GM19238 (cell line): ENCODE measurements around the gene RGS10.
A peak's percentile ranks its signal among the peaks of the same experiment; 100 is the strongest.

ENCODE experiments used
- DNase-seq: peaks from one replicate; pipeline ENCODE4 v3.0.0; 2011; ENCODE audit warnings: low spot score; ENCODE audit not compliant: insufficient read length

RGS10 gene

DNA sequence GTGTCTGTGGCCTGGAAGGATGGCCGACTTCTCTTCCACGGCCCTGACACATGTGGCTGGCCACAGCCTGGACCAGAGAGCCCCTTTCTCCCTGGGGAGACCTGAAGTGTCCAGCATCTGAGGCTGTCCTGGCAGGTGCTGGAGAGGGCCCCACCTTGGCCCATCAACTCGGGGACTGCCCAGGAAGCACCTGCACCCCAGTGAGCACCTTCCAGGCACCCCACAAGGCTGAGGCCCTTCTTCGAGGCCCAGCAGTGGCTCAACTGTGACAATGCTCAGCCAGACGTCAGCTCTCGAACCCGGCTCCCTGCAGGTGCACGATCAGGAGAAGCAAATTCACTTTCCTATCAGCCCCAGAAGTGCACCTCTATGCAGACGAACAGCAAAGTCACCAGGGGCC lies 24.3 kb downstream of the RGS10 start:
- DNase-seq, result no peak

DNA sequence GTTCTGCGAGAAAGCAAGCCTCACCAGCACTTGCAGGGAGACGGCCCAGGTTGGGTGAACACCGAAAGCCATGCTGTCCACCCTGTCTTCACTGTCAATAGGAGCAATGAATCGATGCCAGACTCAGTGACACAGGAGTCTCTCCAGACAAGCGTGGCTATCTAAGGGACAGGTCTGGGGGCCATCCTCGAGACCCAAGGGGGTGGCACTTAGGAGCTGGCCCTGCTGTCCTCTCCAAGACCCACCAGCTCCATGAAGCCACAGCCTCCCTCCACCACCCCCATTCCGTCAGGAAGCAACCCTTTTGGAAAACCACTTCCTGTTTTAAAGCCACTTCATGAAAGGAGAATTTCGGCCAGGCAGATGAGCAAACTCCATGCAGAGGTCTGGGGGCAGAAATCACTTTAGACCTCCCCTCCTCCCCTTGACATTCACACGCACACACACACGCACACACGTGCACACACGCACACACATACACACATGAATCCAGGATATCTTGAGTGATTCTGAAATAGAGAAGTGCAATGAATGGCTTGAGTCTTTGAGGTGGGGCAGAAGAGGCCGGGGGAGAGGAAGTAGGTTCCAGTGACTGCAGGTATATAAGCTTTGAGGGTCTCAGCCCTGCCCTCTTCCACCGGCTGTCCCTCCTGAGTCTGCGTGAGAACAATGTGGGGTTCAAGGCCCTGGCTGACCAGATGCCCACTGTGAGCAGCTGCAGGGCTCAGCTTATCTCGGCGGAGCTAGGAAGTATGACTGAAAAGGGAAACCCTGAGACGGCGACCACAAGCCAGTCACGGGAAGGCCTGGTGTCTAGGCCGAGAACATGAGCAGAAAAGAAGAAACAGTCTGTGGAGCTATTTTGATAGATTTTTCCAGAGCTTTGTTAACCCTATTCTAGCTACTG lies 25.0 kb downstream of the RGS10 start:
- peak; percentile 49 for DNase-seq

DNA sequence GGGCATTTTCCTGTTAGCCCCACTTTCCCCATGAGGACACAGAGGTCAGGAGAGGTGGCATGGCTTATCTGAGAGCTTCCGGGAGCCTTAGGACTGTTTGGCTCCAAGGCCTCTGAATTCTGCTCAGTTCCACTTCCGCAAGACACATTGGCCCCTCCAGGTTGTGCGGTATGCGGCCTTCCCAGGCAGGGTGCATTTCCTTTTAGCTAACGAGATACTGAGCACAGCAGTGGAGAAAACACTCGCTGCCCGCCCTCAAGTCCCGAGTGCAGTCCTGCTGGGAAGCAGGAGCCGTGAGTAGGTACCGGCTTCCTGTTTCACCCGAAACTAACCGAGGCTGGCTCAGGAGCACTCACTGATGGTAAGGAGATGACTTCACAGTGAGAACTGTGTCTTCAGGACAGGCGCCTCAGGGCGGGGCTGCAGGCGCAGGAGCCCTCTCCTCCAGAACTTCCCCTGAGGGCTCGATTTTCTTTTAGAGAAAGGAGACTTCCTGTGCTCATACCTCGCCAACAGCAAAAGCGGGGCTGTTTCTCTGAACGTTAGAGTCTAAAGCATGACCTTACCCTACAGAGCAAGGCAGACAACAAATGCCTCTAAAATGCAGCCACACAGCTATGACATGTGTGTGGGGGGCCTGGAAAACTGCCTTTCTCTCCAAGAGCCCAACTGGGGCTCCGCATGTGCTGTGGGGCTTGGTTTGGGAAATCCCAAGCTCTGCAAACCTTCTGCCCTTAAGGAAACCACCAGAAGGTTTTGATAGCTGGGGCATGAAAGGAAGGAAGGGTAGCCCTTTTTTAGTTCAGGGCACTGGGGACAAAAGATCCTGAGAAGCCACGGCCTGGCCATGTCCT lies 25.9 kb downstream of the RGS10 start:
- DNase-seq, result peak; percentile 72

DNA sequence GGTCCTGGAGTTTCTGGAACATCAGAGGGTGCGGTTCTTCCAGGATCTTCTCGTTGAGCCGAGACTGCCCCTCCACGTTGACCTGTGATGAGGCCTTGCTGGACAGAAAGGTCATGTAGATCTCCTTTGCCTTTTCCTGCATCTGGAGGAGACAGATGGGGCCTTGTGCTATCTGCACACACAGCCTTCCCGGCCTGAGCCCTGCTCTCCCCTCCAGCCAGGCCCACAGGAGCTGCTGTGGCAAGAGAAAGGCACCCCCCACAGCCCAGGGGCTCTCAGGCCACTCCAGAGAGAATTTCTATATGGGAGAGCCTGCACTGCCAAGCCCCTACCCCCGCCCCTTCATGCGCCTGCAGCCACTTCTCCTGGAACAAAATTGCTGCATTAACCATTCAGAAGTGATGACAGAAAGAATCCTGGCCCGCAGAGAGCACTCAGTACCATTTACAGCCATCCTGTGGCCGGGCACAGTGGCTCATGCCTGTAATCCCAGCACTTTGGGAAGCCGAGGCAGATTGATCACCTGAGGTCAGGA lies 26.9 kb downstream of the RGS10 start:
- no peak for DNase-seq

DNA sequence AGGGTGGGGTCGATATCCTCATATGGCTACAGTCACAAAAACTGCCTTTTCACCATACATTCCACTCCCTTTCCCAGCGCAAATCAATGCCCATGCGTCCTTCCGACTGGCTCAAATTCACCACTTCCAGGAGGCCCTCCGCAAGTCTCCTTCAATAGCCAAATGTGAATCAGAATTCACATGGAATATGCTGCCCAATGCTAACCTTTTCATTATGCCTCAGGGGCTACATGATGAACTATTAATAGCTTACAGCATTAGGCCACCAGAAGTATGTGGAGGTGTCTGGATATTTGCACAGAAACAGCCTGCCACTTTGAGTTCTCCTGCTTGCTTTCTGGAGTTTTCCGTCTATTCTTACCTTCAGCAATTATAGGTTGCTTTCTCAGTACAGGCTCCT lies 27.7 kb downstream of the RGS10 start:
- no peak for DNase-seq

DNA sequence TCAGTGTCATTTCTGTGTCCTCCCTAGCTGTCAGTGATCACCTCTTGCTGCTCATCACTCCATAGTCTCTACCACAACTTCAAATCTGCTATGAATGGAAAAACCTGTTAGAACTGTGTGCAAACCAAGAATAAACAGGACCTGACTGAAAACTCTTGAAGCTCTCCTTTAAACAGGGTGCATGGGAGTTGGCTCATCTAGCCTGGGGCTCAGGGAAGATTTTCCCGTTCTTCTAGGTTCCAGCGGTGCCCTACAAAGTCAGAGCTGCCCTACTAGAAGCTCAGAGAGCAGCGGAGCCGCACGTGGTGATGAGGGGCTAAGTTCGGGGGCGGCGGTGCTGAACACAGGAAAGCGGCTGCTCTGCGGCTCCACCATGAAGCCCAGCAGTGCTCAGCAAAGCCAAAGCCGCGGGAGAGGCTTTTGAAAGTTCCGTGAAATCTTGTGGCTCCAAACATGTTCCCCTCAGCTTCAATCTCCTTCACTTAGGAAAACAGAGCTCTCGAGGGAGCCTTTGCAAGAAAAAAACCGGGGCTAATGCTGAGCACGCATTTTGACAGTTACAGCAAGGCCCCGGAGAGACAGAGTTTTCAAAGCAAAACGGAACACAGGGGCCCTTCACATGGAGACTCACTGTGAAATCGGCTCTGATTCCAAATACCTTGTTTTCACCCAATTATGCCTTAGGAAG lies 30.5 kb downstream of the RGS10 start:
- no peak for DNase-seq

DNA sequence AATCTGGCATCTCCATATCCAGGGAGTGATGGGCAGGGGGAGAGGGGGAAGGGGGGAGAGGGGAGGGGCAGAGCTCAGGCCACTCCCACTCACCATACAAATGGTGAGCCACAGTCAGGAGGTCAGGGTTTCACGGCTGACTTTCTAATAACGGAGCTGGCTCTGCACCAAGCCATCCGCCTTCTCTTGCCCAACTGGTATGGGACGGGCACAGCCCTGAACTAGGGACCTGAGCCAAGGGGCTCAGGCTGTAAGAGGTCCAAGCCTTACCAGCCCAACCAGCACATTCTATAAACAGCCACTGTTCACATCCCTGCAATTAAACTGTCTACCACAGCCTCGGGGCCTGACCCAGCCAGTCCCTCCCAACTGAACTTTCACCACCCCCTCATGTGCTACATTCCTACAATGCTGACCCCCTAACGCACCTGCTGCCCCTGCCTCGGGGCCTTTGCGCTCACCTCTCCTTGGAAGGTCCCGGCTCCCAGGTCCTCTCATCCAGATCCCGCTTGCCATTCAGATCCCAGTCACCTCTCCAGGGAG lies 32.5 kb downstream of the RGS10 start:
- DNase-seq, result no peak

DNA sequence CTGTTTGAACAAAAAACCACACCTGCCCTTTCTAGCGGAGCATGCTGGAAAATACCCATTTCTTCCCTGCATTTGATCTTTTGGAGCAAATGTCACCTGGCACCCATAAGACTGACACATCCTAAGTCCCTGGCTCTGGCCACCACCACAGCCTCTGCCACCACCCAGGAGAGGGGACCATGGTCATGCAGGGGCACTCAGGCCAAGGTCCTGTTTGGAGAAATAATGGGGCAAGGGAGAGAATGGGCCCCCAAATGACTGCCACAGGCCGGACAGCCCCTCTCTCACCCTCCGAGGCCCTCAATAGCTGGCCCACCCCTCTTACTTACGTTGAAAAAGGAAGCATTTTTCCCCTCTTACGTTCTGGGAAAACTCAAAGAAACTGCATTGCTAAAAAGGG lies 35.4 kb downstream of the RGS10 start:
- DNase-seq, result no peak

DNA sequence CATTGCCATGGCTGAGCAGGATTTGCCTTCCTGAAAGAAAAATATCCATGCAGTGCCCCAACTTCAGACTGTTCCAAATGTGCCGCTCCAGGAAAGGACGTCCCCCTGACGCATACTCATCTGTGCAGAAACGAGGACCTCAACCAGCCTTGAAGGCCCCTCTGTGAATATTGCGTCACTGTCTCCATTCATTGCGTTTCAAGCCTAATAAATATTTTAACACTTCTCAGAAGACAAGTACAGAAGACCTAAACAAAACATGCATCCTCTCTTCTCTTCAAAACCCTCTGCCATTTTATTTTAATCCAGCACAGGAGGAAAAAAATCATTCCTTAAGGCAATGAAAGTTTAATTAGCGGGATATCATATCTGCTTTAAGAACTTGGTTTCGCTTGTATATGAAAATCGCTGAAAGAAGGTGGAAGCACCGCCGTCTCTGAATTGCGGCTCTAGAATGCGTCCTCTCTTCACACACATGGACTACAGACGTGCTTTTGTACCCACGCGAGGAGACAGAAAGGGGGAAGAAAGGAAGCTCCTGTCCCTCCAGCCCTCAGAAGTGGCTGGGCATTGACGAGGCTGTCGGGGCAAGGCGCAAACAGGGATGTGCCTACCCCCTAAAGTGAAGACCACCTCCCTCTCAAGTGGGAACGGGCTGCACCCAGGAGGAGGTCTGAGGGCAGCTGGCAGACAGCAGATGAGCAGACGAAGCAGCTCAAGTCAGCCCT lies 36.8 kb downstream of the RGS10 start:
- no peak for DNase-seq

DNA sequence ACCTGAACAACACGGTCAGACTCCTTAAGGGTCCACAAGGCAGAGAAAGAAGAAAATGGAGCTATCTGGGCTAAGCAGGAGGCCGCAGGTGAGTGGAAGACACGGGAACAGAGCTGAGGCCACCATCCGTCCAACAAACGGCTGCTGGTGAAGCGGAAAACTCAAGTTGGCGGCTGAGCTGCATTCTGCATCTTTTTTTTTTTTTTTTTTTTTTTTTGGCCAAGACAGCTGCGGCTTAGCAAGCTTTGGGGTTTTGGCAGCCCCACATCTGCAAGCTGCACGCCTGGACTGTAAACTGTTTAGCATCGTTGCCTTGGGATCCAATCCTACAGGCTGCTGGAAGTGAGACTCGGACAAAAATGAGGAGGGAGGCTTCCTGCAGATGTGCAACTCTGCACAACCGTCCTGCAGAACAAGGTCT lies 37.4 kb downstream of the RGS10 start:
- DNase-seq, result no peak

DNA sequence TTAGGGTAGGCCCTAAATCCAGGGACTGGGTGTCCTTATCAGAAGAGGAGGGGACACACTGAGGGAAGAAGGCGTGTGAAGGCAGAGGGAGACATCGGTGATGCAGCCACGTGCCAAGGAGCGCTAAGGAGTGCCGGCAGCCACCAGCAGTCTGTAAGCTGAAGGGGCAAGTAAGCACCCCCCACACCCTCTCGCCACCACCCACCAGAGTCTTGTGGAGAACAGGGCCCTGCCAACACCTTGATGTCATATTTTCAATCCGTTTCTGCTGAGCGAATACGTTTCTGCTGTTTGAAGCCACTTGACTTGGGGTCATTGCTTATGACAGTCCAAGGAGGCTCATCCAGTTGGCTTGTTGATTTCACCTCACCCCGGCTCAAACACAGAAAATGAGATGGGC lies 37.9 kb downstream of the RGS10 start:
- DNase-seq, result no peak

DNA sequence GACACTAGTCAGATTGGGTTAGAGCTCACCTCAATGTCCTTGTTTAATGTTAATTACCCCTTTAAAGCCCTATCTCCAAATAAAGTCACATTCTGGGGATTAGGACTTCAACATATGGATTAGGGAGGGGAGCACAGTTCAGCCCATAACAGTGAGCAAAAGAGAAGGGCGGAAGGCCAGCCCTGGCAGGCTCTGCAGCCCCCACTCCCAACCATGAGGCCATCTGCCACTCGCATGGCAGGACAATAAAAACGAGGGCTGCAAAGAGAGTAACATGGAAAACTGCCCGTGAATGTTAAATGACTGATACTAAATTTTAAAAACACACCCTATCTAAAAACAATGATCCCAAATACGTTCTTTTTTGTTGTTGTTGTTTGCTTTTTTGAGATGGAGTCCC lies 38.7 kb downstream of the RGS10 start:
- no peak for DNase-seq

DNA sequence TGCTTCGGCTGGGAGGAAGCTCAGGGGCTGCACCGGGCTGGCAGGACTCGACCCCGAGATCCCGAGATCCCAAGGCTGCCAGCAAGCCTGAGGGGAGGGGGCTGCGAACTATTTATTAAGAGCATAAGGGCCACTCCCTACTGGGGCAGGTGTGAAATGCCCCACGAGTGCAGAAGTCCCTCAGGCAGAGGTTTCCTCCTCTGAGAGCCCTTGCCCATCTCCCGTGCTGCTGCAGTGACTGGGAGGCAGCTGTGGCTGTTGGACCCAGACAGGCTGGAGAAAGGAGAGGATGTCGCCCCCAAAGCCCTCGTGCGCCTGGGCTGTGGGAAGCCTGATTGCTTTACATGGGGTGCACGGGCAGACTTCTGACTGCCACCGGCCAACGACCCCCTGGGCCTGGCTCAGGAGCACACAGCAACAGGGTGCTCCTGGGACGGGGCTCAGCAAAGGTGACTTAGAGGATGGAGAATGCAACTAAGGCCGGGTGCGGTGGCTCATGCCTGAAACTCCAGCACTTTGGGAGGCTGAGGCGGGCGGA lies 39.8 kb downstream of the RGS10 start:
- DNase-seq, result peak; percentile 9

DNA sequence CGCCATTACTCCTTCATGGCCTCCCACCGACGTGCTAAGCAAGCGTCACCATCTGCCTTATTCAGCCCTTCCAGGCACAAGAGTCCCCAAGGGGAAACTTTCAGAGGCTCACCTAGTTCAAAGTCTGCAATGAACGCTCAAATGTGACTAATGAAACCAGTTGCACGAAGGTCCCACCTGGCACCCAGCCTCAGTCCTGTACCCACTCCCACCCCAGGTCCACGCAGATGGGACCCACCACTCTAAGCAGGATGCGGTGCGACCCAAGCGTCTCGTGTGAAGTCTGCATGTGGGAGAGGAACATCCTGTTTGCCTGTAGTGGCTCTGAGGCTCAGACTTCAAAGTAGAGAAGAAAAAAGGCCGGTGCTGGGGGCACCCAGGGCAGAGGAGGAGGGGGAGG lies 40.3 kb downstream of the RGS10 start:
- peak; percentile 46 for DNase-seq

DNA sequence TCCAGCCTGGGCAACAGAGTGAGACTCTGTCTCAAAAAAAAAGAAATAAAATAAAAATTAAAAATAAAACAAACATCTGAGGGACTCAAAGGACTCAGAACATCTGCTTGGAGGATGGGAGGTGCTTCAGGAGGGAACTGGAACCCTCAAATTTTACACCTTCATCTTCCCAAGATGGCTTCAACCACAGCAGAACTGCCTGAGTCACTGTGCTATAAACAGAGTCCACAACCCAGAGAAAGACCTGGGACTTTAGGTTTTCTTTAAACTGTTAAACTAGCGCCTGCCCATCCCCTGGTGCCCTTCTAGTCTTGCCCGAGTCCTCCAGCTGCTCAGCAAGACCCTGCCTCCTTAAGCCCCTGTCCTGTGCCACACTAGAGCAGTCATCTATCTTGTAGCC lies 40.8 kb downstream of the RGS10 start:
- DNase-seq, result no peak

DNA sequence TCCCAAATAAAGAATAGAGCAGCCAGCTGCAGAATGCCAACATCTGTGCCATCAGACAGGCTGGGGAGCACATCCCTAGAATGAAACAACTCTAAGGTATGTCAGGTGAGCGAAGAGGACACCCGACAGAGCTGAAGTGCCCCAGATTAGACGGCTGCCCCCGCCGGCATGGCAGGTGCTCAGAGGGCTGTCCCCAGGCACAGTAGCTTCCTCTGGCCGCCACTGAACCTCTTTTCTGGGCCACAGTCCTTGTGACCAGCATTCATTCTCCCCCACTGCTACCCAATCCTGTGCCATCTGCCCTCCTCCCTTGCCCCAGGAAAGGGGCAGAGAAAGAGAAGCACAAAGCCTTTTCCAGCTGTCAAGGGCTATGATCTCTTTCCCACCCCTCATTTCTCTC lies 41.7 kb downstream of the RGS10 start:
- no peak for DNase-seq

DNA sequence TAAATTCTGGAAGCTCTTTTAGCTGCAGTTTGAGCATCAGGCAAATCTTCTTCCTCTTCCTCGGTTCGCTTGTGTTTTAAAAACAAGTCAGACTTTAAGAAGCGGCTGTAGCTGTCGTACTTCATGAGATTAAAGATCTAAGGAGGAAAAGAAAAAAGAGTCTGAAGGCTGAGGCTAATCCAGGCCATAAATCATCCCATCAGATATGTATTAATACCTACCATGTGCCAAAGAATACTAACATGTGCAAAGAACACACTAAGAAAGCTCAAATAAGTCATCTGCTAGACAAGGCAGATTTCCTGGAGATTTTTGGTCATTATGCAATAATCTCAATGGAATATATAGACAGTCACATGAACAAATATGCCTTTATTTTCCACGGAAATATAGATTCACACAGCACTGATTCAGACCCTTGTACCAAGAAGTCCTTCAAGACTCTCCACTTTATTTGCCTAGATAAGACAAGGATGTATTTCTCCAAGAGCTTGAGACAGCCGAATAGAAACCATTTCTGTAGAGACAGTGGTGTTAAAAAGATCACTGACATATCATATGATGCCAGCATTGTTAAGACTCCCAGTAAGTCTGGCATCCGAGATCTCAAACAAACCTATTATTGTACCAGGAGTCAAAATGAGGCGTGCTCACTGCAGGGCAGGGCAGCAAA lies 42.3 kb downstream of the RGS10 start:
- no peak for DNase-seq

DNA sequence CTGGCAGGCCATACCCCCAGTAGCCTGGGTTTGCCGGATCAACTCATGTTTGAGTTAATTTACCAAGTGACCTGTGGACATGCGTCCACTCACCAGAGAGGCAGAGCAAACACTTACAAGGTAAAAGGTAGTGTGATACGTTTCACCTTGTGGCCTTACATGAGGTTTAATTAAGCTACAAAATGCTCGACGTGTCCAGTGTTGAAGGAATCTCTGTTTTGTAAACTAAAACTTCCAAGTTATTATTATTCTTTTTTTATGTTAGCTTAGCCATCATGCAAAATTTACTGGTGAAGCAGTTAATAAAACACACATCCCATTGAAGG lies 42.9 kb downstream of the RGS10 start:
- DNase-seq, result no peak

DNA sequence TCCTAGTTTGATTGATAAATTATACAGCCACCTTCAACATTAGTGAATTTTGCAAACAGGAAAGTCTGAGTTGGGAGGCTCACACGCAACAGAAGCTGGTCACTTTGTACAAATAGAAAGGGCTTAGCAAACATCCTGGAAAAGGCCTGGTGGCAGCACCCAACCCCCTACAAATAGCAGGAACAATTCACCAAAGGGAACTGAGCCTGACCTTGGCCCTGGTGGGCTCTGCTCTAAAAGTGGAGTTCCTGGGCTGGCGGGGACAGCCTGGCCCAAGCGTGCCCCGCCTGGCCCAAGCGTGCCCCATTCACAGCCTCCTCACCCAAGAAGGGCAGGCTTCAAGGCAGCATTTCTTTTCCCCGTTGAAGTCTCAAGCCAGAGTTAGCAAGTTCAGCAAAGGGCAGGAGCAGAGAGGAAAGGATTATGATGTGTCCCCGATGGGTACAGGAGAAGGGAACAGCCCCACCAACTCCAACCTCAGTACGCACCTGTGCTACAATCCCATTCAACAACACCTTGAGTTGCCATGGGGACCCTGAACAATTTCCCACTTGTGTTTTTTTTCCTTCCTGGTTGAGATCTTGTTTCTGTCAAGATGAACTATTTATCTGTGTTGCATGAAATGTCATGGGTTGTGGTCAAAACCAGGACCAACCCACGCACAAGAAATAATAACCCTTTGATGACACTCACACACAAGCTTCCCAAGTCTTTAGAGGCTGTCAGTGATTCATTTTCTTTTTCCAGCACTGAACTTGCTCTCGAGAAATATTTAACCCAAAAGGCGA lies 43.4 kb downstream of the RGS10 start:
- no peak for DNase-seq
